HG03045 (cell line): ENCODE results near the gene DIP2C.
"Not testable (repeated sequence)": the region's sequence is repeated elsewhere in the genome, so short reads cannot be mapped to it uniquely, and the experiment has no call there.

Source experiments
- ATAC-seq: cut with Tn5 transposase; IDR thresholded peaks from one replicate; pipeline ENCODE4 v1.9.1; 2021; ENCODE audit warnings: mild to moderate bottlenecking, moderate library complexity; ENCODE audit not compliant: unreplicated experiment

DIP2C gene

DNA sequence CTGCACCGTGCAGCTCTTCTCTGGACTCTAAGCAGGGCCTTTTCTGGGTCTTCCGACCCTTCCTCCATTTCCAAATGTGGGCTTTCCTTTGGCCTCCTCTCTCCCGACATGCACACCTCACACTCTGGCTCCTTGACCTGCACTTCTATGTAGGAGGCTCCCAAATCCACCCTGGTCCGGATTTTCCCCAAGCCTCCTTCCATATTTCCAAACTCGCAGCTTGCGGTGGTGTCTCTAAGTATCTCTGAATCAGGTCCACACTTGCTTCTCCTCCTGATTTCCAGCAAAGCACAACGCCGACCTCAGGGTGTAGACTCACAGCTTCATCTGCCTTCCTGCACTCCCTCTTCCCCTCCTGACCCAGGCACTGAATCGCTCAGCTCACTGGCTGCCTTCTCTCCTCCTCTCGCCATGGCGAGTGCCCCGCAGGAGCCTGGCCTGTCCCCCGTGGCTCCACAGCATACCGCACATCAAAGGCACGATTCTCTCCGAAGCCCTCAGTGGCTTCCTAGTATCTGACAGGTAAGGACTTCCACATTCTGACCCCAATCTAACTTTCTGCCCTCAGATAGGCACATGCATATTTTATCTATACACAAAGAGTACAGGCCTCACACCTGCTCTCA is 27.8 kb downstream of the DIP2C start:
- ATAC-seq, result no peak

GRCh38 chr10:660970-661596 is 28.4 kb downstream of the DIP2C start:
- no peak for ATAC-seq

GRCh38 chr10:660413-660969 is 29.0 kb downstream of the DIP2C start:
- no peak for ATAC-seq

- no peak for ATAC-seq
These were observed 29.8 kb downstream of the DIP2C start for GRCh38 chr10:659688-660141.

- not testable (repeated sequence) for ATAC-seq
These were observed 31.6 kb downstream of the DIP2C start for GRCh38 chr10:657816-658350.

- ATAC-seq, result no peak
These were observed 32.6 kb downstream of the DIP2C start for GRCh38 chr10:656883-657282.

DNA sequence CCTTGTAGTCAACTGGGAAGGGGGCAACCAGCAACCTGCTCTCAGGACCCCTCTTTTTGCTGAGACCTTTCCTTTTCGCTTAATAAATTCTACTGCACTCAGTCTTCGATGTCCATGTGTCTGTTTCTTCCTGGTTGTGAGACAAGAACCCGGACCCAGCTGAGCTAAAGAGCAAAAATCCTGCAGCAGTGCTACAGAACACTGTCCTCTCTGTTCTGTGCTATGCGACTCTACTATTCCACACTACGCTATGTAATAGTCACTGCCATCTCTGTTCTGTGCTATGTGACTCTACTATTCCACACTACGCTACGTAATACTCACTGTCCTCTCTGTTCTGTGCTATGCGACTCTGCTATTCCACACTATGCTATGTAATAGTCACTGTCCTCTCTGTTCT is 34.3 kb downstream of the DIP2C start:
- no peak for ATAC-seq

GRCh38 chr10:654647-654996 is 34.8 kb downstream of the DIP2C start:
- no peak for ATAC-seq

DNA sequence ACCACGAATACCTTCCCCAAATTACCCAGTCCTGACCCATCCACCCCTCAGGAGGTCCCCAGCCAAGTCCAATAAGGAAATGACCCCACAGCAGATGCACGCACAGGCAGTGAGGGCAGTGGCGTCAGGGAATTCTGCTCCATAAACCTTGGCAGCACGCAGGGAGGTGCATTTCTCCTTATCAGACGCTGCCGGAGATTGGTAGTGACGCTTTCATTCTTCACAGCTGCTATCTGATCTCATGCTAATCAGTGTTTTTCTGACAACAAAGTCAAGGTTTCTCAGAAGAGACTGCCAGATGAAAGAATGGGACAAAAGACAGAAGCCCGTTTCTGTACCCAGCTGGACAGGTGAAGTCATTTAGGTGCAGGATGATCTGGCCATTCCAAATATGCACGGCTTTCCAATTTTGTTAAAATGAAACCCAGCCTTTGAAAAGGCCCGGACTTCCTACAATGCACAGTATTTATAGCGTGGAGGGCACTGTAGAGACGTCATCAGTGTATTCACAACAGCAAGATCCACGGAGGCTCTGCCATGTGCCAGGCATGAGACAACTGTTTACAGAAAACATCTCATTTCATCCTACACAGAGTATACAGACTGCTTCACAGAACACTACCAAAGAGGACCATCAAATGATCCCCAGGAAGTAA is 35.3 kb downstream of the DIP2C start:
- ATAC-seq, result no peak

GRCh38 chr10:652832-653459 is 36.5 kb downstream of the DIP2C start:
- ATAC-seq, result not testable (repeated sequence)

DNA sequence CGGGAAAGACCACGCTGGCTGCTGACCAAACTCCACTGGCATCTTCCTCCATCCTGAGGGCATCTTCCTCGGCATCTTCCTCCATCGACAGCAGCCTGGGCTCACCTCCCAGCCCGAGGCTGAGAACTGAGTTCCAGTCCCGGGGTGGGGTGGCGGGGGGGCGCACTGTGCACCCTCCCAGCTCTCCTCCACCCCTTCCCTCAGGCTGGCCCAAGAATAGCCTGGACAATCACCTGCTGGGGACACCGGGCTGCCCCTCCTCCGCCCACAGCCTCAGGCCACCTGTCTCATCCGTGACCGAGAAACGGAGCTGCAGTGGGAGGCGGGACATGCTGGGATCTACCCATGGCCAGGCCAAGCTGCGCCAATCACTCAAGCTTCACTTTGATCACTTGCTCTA is 37.2 kb downstream of the DIP2C start:
- ATAC-seq, result no peak

GRCh38 chr10:651692-652091 is 37.8 kb downstream of the DIP2C start:
- no peak for ATAC-seq

GRCh38 chr10:650886-651615 is 38.4 kb downstream of the DIP2C start:
- no peak for ATAC-seq

DNA sequence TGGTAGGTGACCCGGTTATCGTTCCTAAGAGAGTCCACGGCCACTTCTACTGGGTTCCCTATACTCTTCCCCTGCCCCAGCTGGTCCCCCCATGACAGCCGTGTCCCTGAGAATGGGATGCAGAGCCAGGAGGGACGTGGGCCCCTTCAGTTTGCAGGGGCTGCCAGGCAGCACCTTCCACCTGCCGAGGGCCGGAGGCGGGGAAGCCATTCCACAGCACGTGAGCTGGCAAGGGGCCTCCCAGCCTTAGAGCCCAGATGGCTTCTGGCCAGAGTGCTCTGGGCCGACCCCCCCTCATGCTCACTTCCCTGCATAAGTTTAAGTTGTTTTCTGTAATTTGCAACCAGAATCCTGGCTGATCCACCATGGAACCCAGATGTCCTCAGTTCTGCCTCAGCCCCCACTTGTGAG is 39.0 kb downstream of the DIP2C start:
- no peak for ATAC-seq

DNA sequence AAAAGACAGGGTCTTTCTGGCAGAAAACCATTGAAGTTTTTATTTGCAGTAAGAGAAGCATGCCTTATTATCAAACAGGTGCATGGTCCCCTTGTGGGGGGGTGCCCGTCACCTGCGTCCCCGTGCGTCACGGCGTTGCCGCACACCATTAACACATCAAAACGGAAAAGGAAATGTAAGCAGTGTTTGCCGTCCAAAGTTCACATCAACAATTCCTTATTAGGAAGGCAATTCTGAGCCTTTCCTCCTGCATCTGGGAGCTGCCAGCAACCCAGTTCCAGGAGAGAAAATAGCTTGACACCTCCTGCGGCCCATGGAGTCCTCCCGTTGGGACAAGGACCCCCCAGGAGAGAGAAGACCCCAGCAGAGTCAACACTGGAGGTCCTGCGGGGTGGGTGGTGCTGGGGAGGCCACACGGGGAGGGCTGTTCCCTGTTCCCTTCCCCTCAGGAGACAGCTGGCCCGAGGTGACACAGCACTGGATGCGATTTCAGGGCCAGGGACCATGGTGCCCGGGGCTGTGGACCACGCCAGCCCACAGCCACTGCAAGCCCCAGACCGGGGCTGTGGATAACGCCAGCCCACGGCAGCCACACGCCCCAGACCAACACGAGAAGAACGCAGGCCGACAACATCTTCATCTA is 39.5 kb downstream of the DIP2C start:
- ATAC-seq, result no peak

DNA sequence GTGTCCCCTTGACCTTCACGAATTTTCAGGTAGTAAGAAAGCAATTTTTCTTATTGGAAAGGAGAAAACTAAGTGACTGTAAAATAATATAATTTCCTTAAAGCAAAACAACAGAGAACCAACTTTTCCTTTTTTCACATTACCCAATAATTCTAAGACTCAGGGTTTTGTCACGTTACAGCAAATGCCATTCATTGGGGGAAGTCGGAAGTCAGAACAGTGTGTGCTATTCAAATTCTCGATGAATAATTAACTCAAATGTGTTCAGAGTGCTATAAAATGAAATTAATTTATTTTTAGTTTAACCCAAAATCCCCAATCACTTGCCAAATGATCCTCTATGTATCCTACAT is 40.0 kb downstream of the DIP2C start:
- ATAC-seq, result no peak

- not testable (repeated sequence) for ATAC-seq
These were observed 42.4 kb downstream of the DIP2C start for GRCh38 chr10:647019-647418.

- no peak for ATAC-seq
These were observed 43.3 kb downstream of the DIP2C start for GRCh38 chr10:646118-646524.

- no peak for ATAC-seq
These were observed 44.5 kb downstream of the DIP2C start for GRCh38 chr10:644943-645334.
